Neutrophil (primary cell): ENCODE data around the gene AAR2.

ENCODE experiments used
- H3K27ac ChIP-seq: fragments of 200-600 bp; sonication (generic); 2 replicates; pipeline ENCODE4 v1.5.1; 2016; ENCODE audit warnings: mild to moderate bottlenecking, moderate library complexity
- H3K27me3 ChIP-seq: fragments of 200-600 bp; sonication (generic); 2 replicates; pipeline ENCODE4 v1.6.0; 2016; ENCODE audit warnings: mild to moderate bottlenecking
- H3K36me3 ChIP-seq: fragments of 200-600 bp; sonication (generic); 2 replicates; pipeline ENCODE4 v1.5.1; 2017
- H3K4me1 ChIP-seq, 2 experiments: fragments of 200-600 bp in 1 of 2; sonication (generic) in 1 of 2; 1 replicate in 1 of 2; 2 replicates in 1 of 2; pipeline versions ENCODE4 v1.5.1 to v1.6.1; 2013 to 2016; ENCODE audit warnings: low read depth in 1 of 2, low read length in 1 of 2, mild to moderate bottlenecking in 1 of 2, moderate library complexity in 1 of 2; ENCODE audit not compliant: control insufficient read depth in 1 of 2, insufficient read depth in 1 of 2
- H3K4me3 ChIP-seq, 2 experiments: fragments of 200-600 bp in 1 of 2; sonication (generic) in 1 of 2; 1 replicate in 1 of 2; 2 replicates in 1 of 2; pipeline ENCODE4 v1.5.1; 2013 to 2016; ENCODE audit warnings: low read depth in 1 of 2, low read length in 1 of 2, mild to moderate bottlenecking in 1 of 2, moderate library complexity in 1 of 2
- H3K9me3 ChIP-seq: fragments of 200-600 bp; sonication (generic); 2 replicates; pipeline ENCODE4 v1.5.1; 2016
- CTCF ChIP-seq: fragments of 200-600 bp; sonication (generic); IDR thresholded peaks from 2 replicates; pipeline ENCODE4 v1.5.1; 2016; ENCODE audit warnings: antibody characterized with exemption

AAR2 gene

GRCh38 chr20:36252511-36252910, 16.2 kb downstream of the AAR2 start:
- H3K36me3 ChIP-seq: peaks cover 67% of the 10 kb centered on the region

GRCh38 chr20:36253036-36253435, 16.8 kb downstream of the AAR2 start:
- TF ChIP-seq CTCF: no peak
- Histone ChIP-seq H3K4me3 (no peak overlapping the region), H3K36me3 (peaks cover 61% of the 10 kb centered on the region), H3K27me3 (no peaks in the 10 kb centered on the region), H3K27ac (no peak overlapping the region), H3K4me1 (no peaks in the 10 kb centered on the region), H3K9me3 (no peaks in the 10 kb centered on the region)

More at GRCh38 chr20:36252511-36252910, 16.2 kb downstream of the AAR2 start:
- H3K9me3 ChIP-seq: no peaks in the 10 kb centered on the region
- no peaks in the 10 kb centered on the region for H3K27me3 ChIP-seq
- H3K4me1 ChIP-seq: no peaks in the 10 kb centered on the region
- H3K4me3 ChIP-seq: no peak overlapping the region
- no peak overlapping the region for H3K27ac ChIP-seq
- no peak for TF ChIP-seq CTCF

- TF ChIP-seq CTCF: no peak
- no peaks in the 10 kb centered on the region for H3K4me1 ChIP-seq
- H3K27me3 ChIP-seq: no peaks in the 10 kb centered on the region
- H3K9me3 ChIP-seq: no peaks in the 10 kb centered on the region
- H3K36me3 ChIP-seq: peaks cover 51% of the 10 kb centered on the region
- H3K4me3 ChIP-seq: no peak overlapping the region
- H3K27ac ChIP-seq: no peak overlapping the region
These were observed 17.8 kb downstream of the AAR2 start for GRCh38 chr20:36254076-36254475.

- H3K27ac ChIP-seq: no peak overlapping the region
These were observed 19.2 kb downstream of the AAR2 start for GRCh38 chr20:36255445-36255844.

GRCh38 chr20:36259177-36260061, 23.1 kb downstream of the AAR2 start:
- no peak overlapping the region for H3K27ac ChIP-seq
- no peaks in the 10 kb centered on the region for H3K27me3 ChIP-seq
- TF ChIP-seq CTCF: no peak
- H3K9me3 ChIP-seq: no peaks in the 10 kb centered on the region
- no peaks in the 10 kb centered on the region for H3K4me1 ChIP-seq
- H3K36me3 ChIP-seq: peaks cover 24% of the 10 kb centered on the region
- H3K4me3 ChIP-seq: no peak overlapping the region

More at GRCh38 chr20:36255445-36255844, 19.2 kb downstream of the AAR2 start:
- no peak for TF ChIP-seq CTCF
- no peaks in the 10 kb centered on the region for H3K4me1 ChIP-seq
- H3K36me3 ChIP-seq: peaks cover 38% of the 10 kb centered on the region
- H3K9me3 ChIP-seq: no peaks in the 10 kb centered on the region
- no peak overlapping the region for H3K4me3 ChIP-seq
- no peaks in the 10 kb centered on the region for H3K27me3 ChIP-seq
